Keratinocyte (primary cell): ENCODE measurements around the gene SLAIN1.

Source experiments
- EZH2 ChIP-seq: IDR thresholded peaks from one replicate; pipeline ENCODE4 v1.6.1; 2012; ENCODE audit warnings: inconsistent platforms, mild to moderate bottlenecking, low read length, moderate library complexity
- TF ChIP-seq, protein P1 (sequence below), 3 experiments: IDR thresholded peaks in 1 of 3; conservative IDR thresholded peaks in 1 of 3; optimal IDR thresholded peaks in 1 of 3; 2 replicates in 2 of 3; 3 replicates in 1 of 3; pipeline versions ENCODE3 to v1.5.1; 2011; ENCODE audit warnings: low read length in 3 of 3, mild to moderate bottlenecking in 3 of 3, moderate library complexity in 2 of 3, control low read depth in 1 of 3, inconsistent platforms in 1 of 3; ENCODE audit not compliant: insufficient read depth in 2 of 3; ENCODE audit errors: extremely low read depth in 1 of 3

DNA sequence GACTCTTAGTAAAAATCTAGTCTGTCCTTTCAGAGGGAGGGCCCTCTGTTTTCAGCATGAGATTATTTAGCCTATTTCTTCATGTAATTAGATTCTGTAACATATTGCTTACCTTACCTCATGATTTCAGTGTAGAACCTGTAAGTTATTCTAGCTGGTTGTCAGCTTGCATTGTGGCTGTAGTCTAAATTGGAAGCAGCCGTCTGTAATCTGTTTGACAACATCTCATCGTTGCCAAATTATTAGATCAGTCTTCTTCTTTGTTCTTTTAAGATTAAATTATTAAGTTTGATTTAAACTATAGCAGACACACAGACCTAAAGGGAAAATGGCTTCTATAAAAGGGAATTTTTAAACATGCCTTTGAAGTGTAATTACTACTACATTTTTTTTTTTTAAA is 34.8 kb downstream of the SLAIN1 start:
- TF ChIP-seq, protein P1, sequence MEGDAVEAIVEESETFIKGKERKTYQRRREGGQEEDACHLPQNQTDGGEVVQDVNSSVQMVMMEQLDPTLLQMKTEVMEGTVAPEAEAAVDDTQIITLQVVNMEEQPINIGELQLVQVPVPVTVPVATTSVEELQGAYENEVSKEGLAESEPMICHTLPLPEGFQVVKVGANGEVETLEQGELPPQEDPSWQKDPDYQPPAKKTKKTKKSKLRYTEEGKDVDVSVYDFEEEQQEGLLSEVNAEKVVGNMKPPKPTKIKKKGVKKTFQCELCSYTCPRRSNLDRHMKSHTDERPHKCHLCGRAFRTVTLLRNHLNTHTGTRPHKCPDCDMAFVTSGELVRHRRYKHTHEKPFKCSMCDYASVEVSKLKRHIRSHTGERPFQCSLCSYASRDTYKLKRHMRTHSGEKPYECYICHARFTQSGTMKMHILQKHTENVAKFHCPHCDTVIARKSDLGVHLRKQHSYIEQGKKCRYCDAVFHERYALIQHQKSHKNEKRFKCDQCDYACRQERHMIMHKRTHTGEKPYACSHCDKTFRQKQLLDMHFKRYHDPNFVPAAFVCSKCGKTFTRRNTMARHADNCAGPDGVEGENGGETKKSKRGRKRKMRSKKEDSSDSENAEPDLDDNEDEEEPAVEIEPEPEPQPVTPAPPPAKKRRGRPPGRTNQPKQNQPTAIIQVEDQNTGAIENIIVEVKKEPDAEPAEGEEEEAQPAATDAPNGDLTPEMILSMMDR (optimal IDR thresholded peaks at IDR 0.05 in 1 of 3, IDR thresholded peaks at IDR 0.05 in 1 of 3, conservative IDR thresholded peaks at IDR 0.05 in 1 of 3; ENCODE audit: extremely low read depth in 1 of 3, insufficient read depth in 2 of 3, low read length in 3 of 3): no peak
- TF ChIP-seq EZH2: no peak
